NB4 (cell line): ENCODE measurements around the gene BBS9.
"Not testable (repeated sequence)": the region's sequence is repeated elsewhere in the genome, so short reads cannot be mapped to it uniquely, and the experiment has no call there.

Experiments
- DNase-seq: peaks from one replicate; pipeline ENCODE4 v3.0.0; 2010; ENCODE audit warnings: low read depth
- H3K4me3 ChIP-seq: one replicate; pipeline ENCODE4 v1.5.1; 2011; ENCODE audit warnings: mild to moderate bottlenecking, low read depth, low read length, moderate library complexity
- MYC ChIP-seq: IDR thresholded peaks from 2 replicates; pipeline ENCODE4 v1.6.1; 2011; ENCODE audit warnings: low read depth, low read length
- POLR2A ChIP-seq: IDR thresholded peaks from 2 replicates; pipeline ENCODE4 v1.6.1; 2011; ENCODE audit warnings: mild to moderate bottlenecking; ENCODE audit not compliant: insufficient read length; ENCODE audit errors: extremely low read depth
- TF ChIP-seq, protein P1 (sequence below): IDR thresholded peaks from 2 replicates; pipeline ENCODE4 v1.6.1; 2011; ENCODE audit warnings: low read depth, low read length
- TF ChIP-seq, protein P2 (sequence below): IDR thresholded peaks from one replicate; pipeline ENCODE4 v1.5.1; 2012; ENCODE audit warnings: low read depth, low read length

BBS9 gene

DNA sequence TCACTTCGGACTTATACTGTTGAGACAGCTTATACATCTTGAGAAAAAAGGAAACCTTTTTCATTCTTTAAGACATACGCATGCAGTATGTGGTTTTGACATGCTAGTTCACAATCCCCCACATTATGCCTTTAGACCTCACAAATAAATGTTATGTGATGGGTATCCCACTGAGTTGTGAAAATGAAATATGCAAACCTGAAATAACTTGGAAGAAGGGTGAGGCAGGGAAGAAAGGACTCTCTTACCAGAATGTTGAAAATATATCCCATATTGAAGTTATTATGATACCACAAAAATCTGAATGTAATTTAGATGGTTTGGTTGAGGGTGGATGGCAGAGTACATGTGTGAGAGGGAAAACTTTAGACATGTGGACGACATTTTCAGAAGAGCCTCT is 379.8 kb downstream of the BBS9 start:
- TF ChIP-seq POLR2A (no peak), MYC (no peak)
- TF ChIP-seq, protein P1, sequence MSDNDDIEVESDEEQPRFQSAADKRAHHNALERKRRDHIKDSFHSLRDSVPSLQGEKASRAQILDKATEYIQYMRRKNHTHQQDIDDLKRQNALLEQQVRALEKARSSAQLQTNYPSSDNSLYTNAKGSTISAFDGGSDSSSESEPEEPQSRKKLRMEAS, result no peak
- TF ChIP-seq, protein P2, sequence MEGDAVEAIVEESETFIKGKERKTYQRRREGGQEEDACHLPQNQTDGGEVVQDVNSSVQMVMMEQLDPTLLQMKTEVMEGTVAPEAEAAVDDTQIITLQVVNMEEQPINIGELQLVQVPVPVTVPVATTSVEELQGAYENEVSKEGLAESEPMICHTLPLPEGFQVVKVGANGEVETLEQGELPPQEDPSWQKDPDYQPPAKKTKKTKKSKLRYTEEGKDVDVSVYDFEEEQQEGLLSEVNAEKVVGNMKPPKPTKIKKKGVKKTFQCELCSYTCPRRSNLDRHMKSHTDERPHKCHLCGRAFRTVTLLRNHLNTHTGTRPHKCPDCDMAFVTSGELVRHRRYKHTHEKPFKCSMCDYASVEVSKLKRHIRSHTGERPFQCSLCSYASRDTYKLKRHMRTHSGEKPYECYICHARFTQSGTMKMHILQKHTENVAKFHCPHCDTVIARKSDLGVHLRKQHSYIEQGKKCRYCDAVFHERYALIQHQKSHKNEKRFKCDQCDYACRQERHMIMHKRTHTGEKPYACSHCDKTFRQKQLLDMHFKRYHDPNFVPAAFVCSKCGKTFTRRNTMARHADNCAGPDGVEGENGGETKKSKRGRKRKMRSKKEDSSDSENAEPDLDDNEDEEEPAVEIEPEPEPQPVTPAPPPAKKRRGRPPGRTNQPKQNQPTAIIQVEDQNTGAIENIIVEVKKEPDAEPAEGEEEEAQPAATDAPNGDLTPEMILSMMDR, result no peak
- no peak overlapping the region for H3K4me3 ChIP-seq
- no peak for DNase-seq

DNA sequence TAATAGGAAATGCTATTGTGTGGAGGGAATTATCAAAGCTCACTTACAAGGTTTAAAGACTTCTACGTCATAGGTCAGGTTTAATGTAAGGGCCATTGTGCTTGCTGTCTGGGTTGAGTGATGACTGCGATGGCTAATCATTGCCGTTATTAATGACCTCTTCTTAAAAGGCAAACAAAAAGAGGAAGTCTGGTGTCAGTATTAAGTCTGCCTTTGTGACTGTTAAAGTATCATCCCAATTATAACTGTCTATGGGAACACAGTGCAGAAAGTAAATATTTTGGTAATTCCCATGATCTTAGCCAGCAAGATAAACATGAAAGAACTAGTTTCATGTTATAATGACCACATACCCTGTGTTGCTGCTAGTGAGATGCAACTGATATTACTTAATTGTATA is 382.4 kb downstream of the BBS9 start:
- TF ChIP-seq MYC, result no peak
- TF ChIP-seq, protein P2, result no peak
- TF ChIP-seq POLR2A, result no peak
- H3K4me3 ChIP-seq, result no peak overlapping the region
- no peak for DNase-seq

DNA sequence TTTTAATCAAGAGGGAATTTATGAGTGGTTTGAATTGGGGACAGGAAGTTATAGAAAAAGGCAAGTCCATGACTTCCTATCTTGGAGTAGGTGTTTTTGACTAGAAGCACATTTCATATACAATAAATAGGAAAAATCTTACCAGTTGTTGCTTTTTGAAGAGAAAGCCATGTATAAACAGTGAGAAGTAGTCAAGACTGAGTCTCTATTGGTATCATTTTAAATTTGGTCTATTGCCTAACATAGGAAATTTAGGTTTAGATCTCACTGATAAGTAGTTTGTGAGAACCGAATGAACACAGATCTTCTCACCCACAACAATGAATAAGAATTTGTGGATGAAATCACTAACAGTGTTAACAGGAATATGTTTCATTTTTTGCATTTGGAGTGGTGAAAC is 387.2 kb downstream of the BBS9 start:
- no peak overlapping the region for H3K4me3 ChIP-seq
- no peak for DNase-seq
- no peak for TF ChIP-seq MYC
- TF ChIP-seq, protein P1, result no peak
- no peak for TF ChIP-seq POLR2A
- TF ChIP-seq, protein P2, result no peak

DNA sequence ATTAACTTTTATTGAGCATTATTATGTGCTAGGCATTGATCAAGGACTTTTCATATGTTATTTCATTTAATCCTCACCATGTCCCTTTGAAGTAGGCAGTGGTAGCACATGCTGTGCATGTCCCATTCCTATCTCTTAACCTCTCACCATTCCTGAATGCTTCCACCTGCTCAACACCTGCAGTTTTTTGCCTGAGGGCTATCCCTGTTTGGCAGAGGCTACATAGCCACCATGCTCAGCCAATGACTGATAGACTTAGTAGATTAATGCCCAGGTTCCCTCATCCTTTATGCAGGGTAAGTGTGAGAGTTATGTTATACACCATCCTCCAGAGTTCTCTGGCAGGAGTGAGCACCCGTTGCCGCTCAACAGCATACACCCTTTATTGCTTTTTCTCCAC is 387.8 kb downstream of the BBS9 start:
- no peak for DNase-seq
- H3K4me3 ChIP-seq, result no peak overlapping the region
- TF ChIP-seq, protein P2, result no peak
- TF ChIP-seq, protein P1, result no peak
- TF ChIP-seq POLR2A (no peak), MYC (no peak)

DNA sequence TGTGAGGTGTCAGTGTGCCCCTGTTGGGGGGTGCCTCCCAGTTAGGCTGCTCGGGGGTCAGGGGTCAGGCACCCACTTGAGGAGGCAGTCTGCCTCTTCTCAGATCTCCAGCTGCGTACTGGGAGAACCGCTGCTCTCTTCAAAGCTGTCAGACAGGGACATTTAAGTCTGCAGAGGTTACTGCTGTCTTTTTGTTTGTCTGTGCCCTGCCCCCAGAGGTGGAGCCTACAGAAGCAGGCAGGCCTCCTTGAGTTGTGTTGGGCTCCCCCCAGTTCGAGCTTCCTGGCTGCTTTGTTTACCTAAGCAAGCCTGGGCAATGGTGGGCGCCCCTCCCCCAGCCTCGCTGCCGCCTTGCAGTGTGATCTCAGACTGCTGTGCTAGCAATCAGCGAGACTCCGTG is 397.6 kb downstream of the BBS9 start:
- DNase-seq, H3K4me3 ChIP-seq: not testable (repeated sequence)

DNA sequence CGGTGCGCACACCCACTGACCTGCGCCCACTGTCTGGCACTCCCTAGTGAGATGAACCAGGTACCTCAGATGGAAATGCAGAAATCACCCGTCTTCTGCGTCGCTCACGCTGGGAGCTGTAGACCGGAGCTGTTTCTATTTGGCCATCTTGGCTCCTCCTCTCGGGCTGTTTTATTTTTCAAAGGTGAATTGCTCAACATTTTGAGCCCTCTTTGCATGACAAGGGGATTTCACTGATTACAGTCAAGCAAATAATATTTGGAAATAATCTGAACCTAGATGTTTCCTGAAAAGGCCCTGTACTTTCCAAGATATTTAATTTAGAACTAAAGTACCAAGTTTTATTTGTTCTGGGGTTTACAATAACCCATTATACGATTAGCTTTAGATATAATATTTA is 398.2 kb downstream of the BBS9 start:
- H3K4me3 ChIP-seq, DNase-seq: not testable (repeated sequence)

DNA sequence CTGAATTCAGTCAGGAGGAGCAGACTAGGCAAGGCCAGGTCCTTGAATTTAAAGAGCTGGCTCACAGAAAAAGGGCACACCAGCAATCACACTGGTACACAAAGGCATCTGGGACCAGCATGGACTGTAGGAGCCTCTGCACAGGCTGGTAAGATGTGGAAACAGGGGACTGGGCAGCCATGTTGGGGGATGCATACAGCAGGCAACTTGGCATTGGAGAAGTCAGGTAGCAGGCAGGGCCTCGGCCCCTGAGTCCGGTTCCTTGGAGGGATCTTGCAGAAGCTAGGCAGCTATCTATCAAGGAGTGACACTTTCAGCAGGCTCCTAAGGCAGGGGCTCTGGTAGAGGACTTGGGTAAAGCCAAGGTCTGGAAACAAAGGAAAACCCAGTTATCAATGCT is 399.7 kb downstream of the BBS9 start:
- H3K4me3 ChIP-seq, result no peak overlapping the region
- DNase-seq, result no peak
- TF ChIP-seq POLR2A (no peak), MYC (no peak)
- TF ChIP-seq, protein P1, result no peak
- TF ChIP-seq, protein P2, result no peak
